ENCODE results near the gene AKAP1. TPM values are rescaled to one million over a fixed set of nuclear protein-coding genes. Genes with fewer than 3 reads are reported as not detected.

The AKAP1 gene
- total RNA-seq, 2 experiments from 2014 or later = 30.0 to 33.6 TPM

DNA sequence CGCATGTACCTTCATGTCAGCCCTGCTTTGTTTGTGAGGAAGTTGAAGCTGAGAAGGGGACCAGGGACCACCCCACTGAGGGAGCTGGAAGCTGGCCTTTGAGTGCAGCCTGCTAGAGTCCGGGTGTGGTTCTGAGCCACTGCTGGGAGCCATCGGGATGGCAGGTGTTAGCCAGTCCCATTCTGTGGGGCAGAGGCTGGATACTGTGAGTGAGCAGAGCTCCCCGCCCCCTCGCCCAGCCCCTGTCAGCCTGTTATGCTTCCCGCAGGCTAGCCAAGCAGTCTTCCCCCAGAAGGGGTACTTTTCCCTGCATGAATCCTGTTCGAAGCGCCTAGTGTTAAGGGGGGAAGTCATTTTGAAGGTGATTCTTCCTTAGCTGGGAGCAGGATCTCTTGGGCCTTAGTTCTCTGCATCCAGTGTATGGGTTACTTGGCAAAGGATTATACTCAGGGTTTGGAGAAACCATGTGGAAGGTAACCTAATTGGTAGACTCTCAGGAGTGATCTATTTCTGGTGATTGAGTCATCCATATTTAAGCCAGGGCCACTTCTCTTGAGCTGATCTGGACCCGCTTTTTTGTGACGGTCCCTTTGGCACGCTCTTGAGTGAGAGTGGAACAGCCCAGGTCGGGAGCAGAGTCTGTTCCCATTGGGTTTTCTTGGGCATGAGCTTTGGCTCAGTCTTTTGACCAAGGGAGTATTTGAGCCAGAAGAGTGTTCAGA, 23.8 kb downstream of the AKAP1 start:
- POLR2A ChIA-PET = no interaction called here
- ATAC-seq = no peak

GRCh38 chr17:57109393-57110151, 24.5 kb downstream of the AKAP1 start:
- H3K4me1 Mint-ChIP-seq (ENCODE audit: low read depth) = no peaks in the 10 kb centered on the region
- ChIA-PET POLR2A (no interaction called here), CTCF (interaction anchor here (1.1 kb wide), 1 partner anchor 11 kb away, joined by 3 read pairs; no protein-coding TSS in a partner anchor)
- no peak overlapping the region for H3K27ac Mint-ChIP-seq
- no peak overlapping the region for H3K4me3 Mint-ChIP-seq
- no peak for ATAC-seq
- no peaks in the 10 kb centered on the region for H3K9me3 Mint-ChIP-seq (ENCODE audit: insufficient read depth)
- DNase-seq = no peak
- no peaks in the 10 kb centered on the region for H3K27me3 Mint-ChIP-seq (ENCODE audit: low read depth)
- peaks cover 20% of the 10 kb centered on the region for H3K36me3 Mint-ChIP-seq (ENCODE audit: low read depth)

More for the DNA sequence above, 23.8 kb downstream of the AKAP1 start:
- Mint-ChIP-seq H3K9me3 (ENCODE audit: insufficient read depth) (no peaks in the 10 kb centered on the region), H3K4me1 (ENCODE audit: low read depth) (no peaks in the 10 kb centered on the region), H3K36me3 (ENCODE audit: low read depth) (peaks cover 13% of the 10 kb centered on the region), H3K27me3 (ENCODE audit: low read depth) (no peaks in the 10 kb centered on the region), H3K4me3 (no peak overlapping the region), H3K27ac (no peak overlapping the region)
- DNase-seq = no peak
- CTCF ChIA-PET = no interaction called here

GRCh38 chr17:57110152-57110542, 25.1 kb downstream of the AKAP1 start:
- no peaks in the 10 kb centered on the region for H3K4me1 Mint-ChIP-seq (ENCODE audit: low read depth)
- no peaks in the 10 kb centered on the region for H3K9me3 Mint-ChIP-seq (ENCODE audit: insufficient read depth)
- ChIA-PET CTCF (interaction anchor here (1.1 kb wide), 1 partner anchor 11 kb away, joined by 3 read pairs; no protein-coding TSS in a partner anchor), POLR2A (no interaction called here)
- H3K27ac Mint-ChIP-seq = no peak overlapping the region
- no peaks in the 10 kb centered on the region for H3K27me3 Mint-ChIP-seq (ENCODE audit: low read depth)
- ATAC-seq (no peak), DNase-seq (no peak)
- H3K4me3 Mint-ChIP-seq = no peak overlapping the region
- peaks cover 20% of the 10 kb centered on the region for H3K36me3 Mint-ChIP-seq (ENCODE audit: low read depth)

GRCh38 chr17:57110579-57111325, 25.7 kb downstream of the AKAP1 start:
- H3K4me3 Mint-ChIP-seq = no peak overlapping the region
- DNase-seq (no peak), ATAC-seq (no peak)
- no peaks in the 10 kb centered on the region for H3K27me3 Mint-ChIP-seq (ENCODE audit: low read depth)
- H3K27ac Mint-ChIP-seq = no peak overlapping the region
- H3K4me1 Mint-ChIP-seq (ENCODE audit: low read depth) = no peaks in the 10 kb centered on the region
- peaks cover 20% of the 10 kb centered on the region for H3K36me3 Mint-ChIP-seq (ENCODE audit: low read depth)
- ChIA-PET POLR2A (no interaction called here), CTCF (interaction anchor here (1.1 kb wide), 1 partner anchor 10 kb away, joined by 3 read pairs; no protein-coding TSS in a partner anchor)
- no peaks in the 10 kb centered on the region for H3K9me3 Mint-ChIP-seq (ENCODE audit: insufficient read depth)

DNA sequence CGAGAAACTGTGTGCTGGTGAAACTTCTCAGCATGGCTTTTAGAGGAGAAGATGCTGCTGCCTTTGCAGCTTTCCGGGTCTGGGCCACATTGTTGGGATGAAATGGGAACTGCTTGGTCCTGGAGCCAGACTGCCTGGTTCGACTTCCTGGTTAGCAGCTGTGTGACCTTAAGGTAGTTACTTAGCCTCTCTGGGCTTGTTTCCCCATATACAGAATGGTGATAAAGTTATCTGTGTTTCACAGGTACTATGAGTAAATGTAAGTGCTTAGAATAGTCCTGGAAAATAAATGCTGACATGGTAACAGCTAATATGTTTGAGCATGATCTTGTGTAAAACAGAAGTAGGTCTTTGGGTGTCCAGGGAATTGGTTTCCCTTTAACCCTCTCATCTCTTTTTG, 26.3 kb downstream of the AKAP1 start:
- DNase-seq = no peak
- Mint-ChIP-seq H3K4me1 (ENCODE audit: low read depth) (no peaks in the 10 kb centered on the region), H3K27me3 (ENCODE audit: low read depth) (no peaks in the 10 kb centered on the region), H3K4me3 (no peak overlapping the region), H3K27ac (no peak overlapping the region), H3K36me3 (ENCODE audit: low read depth) (peaks cover 25% of the 10 kb centered on the region), H3K9me3 (ENCODE audit: insufficient read depth) (no peaks in the 10 kb centered on the region)
- ATAC-seq = no peak
- POLR2A ChIA-PET = no interaction called here
- CTCF ChIA-PET = no interaction called here

DNA sequence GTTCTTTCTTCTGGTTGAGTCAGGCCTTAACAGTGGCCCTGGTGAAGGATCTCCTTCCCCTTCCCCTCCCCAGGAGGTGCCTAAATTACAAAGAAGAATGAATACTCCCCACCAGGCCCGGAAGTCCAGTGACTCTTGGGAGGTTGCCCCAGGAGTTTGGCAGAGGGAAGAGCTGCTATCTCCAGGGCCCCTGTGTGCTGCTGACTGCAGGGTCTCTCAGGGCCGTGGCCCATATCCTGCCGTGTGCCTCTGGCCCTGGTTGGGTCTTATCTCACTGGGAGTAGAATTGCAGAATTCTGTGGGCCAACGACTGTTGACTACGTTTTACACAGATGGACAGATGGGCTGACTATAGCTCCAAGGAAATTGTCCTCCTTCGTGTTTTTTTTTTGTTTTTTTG, 28.0 kb downstream of the AKAP1 start:
- H3K4me3 Mint-ChIP-seq = no peak overlapping the region

DNA sequence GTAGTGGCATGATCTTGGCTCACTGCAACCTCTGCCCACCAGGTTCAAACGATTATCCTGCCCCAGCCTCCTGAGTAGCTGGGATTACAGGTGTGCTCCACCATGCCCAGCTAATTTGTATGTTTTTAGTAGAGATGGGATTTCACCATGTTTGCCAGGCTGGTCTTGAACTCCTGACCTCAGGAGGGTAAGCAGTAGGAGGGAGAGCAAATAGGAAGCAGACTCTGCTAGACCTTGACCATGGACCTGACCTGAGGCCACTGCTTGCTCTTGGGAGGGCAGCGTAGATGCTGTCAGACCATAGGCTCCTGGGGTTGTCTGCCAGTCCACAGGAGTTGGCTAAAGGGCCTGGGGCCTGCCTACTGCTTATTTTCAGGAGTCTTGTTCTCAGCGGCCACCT, 28.6 kb downstream of the AKAP1 start:
- H3K27ac Mint-ChIP-seq = no peak overlapping the region
- no peaks in the 10 kb centered on the region for H3K4me1 Mint-ChIP-seq (ENCODE audit: low read depth)
- peaks cover 36% of the 10 kb centered on the region for H3K36me3 Mint-ChIP-seq (ENCODE audit: low read depth)
- H3K4me3 Mint-ChIP-seq = no peak overlapping the region
- ATAC-seq (no peak), DNase-seq (no peak)
- ChIA-PET POLR2A (no interaction called here), CTCF (interaction anchor here (0.8 to 1.3 kb wide), 2 partner anchors 10 to 27 kb away, joined by 3 read pairs; no protein-coding TSS in a partner anchor)
- H3K27me3 Mint-ChIP-seq (ENCODE audit: low read depth) = no peaks in the 10 kb centered on the region
- H3K9me3 Mint-ChIP-seq (ENCODE audit: insufficient read depth) = no peaks in the 10 kb centered on the region

More for the DNA sequence above, 28.0 kb downstream of the AKAP1 start:
- ATAC-seq (no peak), DNase-seq (no peak)
- H3K27me3 Mint-ChIP-seq (ENCODE audit: low read depth) = no peaks in the 10 kb centered on the region
- no peaks in the 10 kb centered on the region for H3K4me1 Mint-ChIP-seq (ENCODE audit: low read depth)
- POLR2A ChIA-PET = no interaction called here
- peaks cover 31% of the 10 kb centered on the region for H3K36me3 Mint-ChIP-seq (ENCODE audit: low read depth)
- no peak overlapping the region for H3K27ac Mint-ChIP-seq
- CTCF ChIA-PET = interaction anchor here (0.8 kb wide), 1 partner anchor 9 kb away, joined by 3 read pairs; no protein-coding TSS in a partner anchor
- H3K9me3 Mint-ChIP-seq (ENCODE audit: insufficient read depth) = no peaks in the 10 kb centered on the region

- DNase-seq (peak; percentile 68), ATAC-seq (peak; percentile 75)
- H3K4me1 Mint-ChIP-seq (ENCODE audit: low read depth) = no peaks in the 10 kb centered on the region
- H3K27ac Mint-ChIP-seq = no peak overlapping the region
- H3K27me3 Mint-ChIP-seq (ENCODE audit: low read depth) = no peaks in the 10 kb centered on the region
- no peak overlapping the region for H3K4me3 Mint-ChIP-seq
- POLR2A ChIA-PET = no interaction called here
- CTCF ChIA-PET = interaction anchor here (0.8 to 1.3 kb wide), 3 partner anchors 23 to 51 kb away, joined by 3 read pairs; no protein-coding TSS in a partner anchor
- H3K36me3 Mint-ChIP-seq (ENCODE audit: low read depth) = peaks cover 41% of the 10 kb centered on the region
- H3K9me3 Mint-ChIP-seq (ENCODE audit: insufficient read depth) = no peaks in the 10 kb centered on the region
Observed at GRCh38 chr17:57114085-57114673, 29.1 kb downstream of the AKAP1 start.

- ChIA-PET POLR2A (no interaction called here), CTCF (interaction anchor here (0.9 kb wide), 1 partner anchor 668 kb away, joined by 3 read pairs; no protein-coding TSS in a partner anchor)
- Mint-ChIP-seq H3K9me3 (ENCODE audit: insufficient read depth) (no peaks in the 10 kb centered on the region), H3K27ac (no peak overlapping the region), H3K4me1 (ENCODE audit: low read depth) (no peaks in the 10 kb centered on the region), H3K27me3 (ENCODE audit: low read depth) (no peaks in the 10 kb centered on the region), H3K4me3 (no peak overlapping the region), H3K36me3 (ENCODE audit: low read depth) (peaks cover 42% of the 10 kb centered on the region)
- ATAC-seq (no peak), DNase-seq (no peak)
Observed at GRCh38 chr17:57115377-57115776, 30.3 kb downstream of the AKAP1 start.

DNA sequence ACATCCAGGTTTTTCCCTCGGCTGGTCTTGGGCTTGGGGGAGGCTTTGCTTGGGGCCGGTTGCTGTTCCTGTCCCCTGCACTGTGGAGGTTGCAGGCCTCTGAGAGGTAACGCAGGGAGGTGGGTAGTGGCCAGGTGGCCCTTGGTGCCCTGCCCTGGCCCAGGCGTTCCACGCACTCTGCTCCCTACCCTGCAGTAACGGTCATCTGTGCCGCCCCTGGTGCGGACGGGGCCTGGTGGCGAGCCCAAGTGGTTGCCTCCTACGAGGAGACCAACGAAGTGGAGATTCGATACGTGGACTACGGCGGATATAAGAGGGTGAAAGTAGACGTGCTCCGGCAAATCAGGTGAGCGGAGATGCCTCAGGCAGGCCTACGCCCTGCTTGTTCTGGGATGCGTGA, 30.9 kb downstream of the AKAP1 start:
- CTCF ChIA-PET = no interaction called here
- Mint-ChIP-seq H3K4me3 (no peak overlapping the region), H3K27me3 (ENCODE audit: low read depth) (no peaks in the 10 kb centered on the region)

DNA sequence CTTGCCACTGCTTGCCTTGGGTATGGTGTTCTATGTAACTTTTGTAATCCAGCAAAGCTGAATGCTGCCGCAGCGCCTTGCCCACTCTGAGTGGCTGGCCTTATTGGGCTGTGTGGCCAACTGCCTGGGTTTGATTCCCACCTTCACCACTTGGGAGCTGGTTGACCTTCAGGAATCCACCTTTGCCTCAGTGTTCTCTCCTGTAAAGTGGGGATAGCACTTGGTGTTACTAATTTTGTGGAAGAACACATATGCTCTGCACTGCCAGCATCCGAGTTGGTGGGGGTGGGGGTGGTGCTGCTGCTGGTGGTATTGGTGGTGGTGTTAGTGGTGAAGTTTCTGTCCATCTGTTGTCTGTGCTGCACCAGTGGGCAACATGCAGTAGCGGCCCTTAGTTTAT, 32.8 kb downstream of the AKAP1 start:
- POLR2A ChIA-PET = no interaction called here
- Mint-ChIP-seq H3K4me3 (no peak overlapping the region), H3K27ac (no peak overlapping the region), H3K9me3 (ENCODE audit: insufficient read depth) (no peaks in the 10 kb centered on the region), H3K4me1 (ENCODE audit: low read depth) (no peaks in the 10 kb centered on the region), H3K36me3 (ENCODE audit: low read depth) (peaks cover 34% of the 10 kb centered on the region), H3K27me3 (ENCODE audit: low read depth) (no peaks in the 10 kb centered on the region)
- CTCF ChIA-PET = interaction anchor here (1.0 kb wide), 1 partner anchor 11 kb away, joined by 3 read pairs; no protein-coding TSS in a partner anchor
- DNase-seq (no peak), ATAC-seq (no peak)

More for the DNA sequence above, 30.9 kb downstream of the AKAP1 start:
- no peak for DNase-seq
- no peaks in the 10 kb centered on the region for H3K9me3 Mint-ChIP-seq (ENCODE audit: insufficient read depth)
- no peak for ATAC-seq
- no peaks in the 10 kb centered on the region for H3K4me1 Mint-ChIP-seq (ENCODE audit: low read depth)
- peaks cover 44% of the 10 kb centered on the region for H3K36me3 Mint-ChIP-seq (ENCODE audit: low read depth)
- POLR2A ChIA-PET = no interaction called here
- H3K27ac Mint-ChIP-seq = no peak overlapping the region
